ENCODE data around the gene HAS3.
A peak's percentile ranks its signal among the peaks of the same experiment; 100 is the strongest.
"Not testable (repeated sequence)": the region's sequence is repeated elsewhere in the genome, so short reads cannot be mapped to it uniquely, and the experiment has no call there.

Gene HAS3

DNA sequence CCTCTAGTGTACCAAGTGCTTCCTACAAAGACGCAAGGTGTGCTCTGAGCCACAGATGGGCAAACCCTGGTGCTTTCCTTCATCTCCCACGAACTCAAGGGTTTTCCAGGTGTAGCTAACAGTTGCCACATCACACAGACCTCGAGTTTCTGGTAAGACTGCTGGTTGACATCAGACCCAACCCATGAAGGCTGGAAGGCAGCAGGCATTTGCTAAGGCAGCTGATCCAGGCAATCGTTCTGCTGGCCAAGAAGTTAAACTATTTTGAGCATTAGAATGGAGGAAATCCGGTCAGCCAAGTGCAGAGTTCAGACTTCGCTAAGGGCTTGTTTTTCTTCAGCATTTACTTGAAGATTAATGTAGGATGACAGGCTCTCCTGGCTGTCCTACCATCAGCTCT is 11.5 kb downstream of the HAS3 start:
- TF ChIP-seq, protein P1, sequence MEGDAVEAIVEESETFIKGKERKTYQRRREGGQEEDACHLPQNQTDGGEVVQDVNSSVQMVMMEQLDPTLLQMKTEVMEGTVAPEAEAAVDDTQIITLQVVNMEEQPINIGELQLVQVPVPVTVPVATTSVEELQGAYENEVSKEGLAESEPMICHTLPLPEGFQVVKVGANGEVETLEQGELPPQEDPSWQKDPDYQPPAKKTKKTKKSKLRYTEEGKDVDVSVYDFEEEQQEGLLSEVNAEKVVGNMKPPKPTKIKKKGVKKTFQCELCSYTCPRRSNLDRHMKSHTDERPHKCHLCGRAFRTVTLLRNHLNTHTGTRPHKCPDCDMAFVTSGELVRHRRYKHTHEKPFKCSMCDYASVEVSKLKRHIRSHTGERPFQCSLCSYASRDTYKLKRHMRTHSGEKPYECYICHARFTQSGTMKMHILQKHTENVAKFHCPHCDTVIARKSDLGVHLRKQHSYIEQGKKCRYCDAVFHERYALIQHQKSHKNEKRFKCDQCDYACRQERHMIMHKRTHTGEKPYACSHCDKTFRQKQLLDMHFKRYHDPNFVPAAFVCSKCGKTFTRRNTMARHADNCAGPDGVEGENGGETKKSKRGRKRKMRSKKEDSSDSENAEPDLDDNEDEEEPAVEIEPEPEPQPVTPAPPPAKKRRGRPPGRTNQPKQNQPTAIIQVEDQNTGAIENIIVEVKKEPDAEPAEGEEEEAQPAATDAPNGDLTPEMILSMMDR (conservative IDR thresholded peaks at IDR 0.05) = no peak
- no peak for TF ChIP-seq ZFX (IDR thresholded peaks at IDR 0.05)
- no peak overlapping the region for H3K27ac ChIP-seq

DNA sequence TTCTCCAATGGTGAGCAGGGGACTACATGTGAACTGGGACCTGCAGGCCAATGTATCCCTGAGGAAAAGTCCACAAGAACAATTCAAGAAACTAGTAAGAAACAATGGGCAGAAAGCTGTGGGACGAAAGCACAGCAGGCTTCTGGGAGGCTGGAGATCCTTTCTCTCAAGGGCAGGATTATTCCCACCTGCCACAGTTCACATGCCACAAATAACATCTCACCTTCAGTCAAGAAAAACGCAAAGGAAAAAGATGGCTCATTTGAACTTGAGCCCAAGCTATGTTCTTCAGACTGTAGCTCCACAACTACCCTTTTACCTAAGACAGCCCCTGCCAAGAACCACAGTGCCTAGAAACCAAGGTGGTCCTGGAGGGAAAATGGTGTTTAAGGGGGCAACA is 13.0 kb downstream of the HAS3 start:
- TF ChIP-seq, protein P1 (conservative IDR thresholded peaks at IDR 0.05) = no peak
- no peak for TF ChIP-seq ZFX (IDR thresholded peaks at IDR 0.05)
- H3K27ac ChIP-seq = no peak overlapping the region

DNA sequence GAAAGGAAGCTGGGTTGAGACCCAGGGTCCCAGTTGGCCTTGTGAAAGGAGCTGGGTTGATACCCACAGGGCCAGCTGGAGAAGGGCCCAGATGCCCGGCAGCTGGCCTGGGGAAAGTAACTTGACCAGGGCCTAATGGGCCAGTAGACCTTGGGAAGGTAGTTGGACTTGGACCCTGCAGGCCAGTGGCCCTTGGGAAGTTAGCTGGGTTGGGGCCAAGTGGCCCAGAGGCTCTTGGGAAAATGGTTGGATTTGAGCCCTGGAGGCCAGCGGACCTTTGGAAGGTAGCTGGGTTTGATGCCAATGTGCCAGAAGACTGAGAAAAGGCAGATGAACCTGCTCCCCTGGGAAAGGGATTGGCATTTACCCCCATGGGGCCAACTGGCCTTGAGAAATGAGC is 13.5 kb downstream of the HAS3 start:
- H3K27ac ChIP-seq = no peak overlapping the region
- no peak for TF ChIP-seq ZFX (IDR thresholded peaks at IDR 0.05)
- TF ChIP-seq, protein P1 (conservative IDR thresholded peaks at IDR 0.05) = no peak

DNA sequence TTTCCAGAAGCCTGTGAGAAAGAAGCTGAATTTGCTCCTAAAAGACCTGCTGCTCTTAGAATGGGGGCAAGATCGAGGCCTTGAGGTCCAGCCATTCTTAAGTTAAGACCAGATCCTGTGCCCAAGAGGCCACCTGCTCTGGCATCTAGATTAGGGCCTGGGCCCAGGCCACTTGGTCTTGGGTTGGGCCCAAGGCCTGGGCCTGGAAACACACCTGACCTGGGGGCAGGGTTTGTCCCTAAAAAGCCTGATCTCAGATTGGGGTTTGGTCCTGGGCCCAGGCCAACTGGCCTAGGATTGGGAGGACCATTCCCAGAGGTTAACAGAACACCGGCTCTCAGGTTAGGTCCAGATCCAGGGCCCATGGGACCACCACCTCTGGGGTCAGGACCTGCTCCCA is 14.1 kb downstream of the HAS3 start:
- no peak overlapping the region for H3K27ac ChIP-seq
- TF ChIP-seq ZFX (IDR thresholded peaks at IDR 0.05) = no peak
- TF ChIP-seq, protein P1 (conservative IDR thresholded peaks at IDR 0.05) = no peak

DNA sequence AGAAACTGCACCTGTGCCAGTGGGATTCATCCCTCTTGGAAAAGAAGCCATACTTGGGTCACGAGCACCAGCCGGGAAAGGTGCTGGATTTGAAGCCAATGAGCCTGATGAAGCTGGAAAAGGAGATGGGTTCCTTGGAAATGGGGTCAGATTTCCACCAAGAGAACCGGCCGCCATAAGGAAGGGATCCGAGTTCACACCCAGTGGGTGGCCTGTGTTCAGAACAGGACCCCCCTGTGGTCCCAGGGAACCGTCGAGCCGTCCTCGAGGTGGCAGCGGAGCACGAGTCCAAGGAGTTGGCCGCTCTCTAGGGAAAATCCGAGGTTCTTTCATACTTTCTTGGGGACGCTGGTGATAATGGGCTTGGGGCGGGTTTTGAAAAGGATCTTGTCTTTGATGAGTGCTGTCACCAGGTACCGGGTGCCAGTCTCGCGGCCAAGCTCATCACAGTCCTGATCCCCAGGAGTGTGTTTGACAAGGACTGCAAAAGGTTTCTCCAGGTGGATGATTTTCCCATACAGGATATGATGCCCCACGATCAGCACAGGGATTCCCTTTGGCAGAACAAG is 14.7 kb downstream of the HAS3 start:
- no peak overlapping the region for H3K27ac ChIP-seq
- TF ChIP-seq, protein P1 (conservative IDR thresholded peaks at IDR 0.05) = no peak
- no peak for TF ChIP-seq ZFX (IDR thresholded peaks at IDR 0.05)

DNA sequence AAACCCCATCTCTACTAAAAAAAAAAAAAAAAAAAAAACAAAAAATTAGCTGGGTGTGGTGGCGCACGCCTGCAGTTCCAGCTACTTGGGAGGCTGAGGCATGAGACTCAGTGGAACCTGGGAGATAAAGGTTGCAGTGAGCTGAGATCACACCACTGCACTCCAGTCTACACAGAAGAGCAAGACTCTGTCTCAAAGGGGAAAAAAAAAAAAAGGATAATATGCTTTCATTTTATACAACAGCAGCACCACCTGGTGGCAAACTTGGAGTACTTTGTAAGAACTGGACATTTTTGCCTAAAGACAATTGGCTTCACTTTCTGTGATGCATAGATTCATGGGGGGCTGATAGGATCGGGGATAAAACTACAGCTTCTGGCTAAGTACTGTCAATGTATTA is 18.5 kb downstream of the HAS3 start:
- no peak overlapping the region for H3K27ac ChIP-seq
- TF ChIP-seq ZFX (IDR thresholded peaks at IDR 0.05) = no peak
- TF ChIP-seq, protein P1 (conservative IDR thresholded peaks at IDR 0.05) = peak; percentile 76

DNA sequence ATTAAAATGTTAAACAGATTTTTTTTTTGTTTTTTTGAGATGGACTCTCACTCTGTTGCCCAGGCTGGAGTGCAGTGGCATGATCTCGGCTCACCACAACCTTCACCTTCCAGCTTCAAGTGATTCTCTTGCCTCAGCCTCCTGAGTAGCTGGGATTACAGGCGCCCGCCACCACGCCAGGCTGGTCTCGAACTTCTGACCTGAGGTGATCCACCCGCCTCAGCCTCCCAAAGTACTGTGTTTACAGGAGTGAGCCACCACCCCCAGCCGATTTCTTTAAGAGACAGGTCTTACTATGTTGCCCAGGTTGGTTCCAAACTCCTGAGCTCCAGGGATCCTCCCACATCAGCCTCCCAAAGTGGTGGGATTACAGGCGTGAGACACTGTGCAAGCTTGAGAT is 19.0 kb downstream of the HAS3 start:
- TF ChIP-seq, protein P1 (conservative IDR thresholded peaks at IDR 0.05) = 0 out of 2 replicates have a peak, but pooled peaks have one; percentile 26
- not testable (repeated sequence) for H3K27ac ChIP-seq

DNA sequence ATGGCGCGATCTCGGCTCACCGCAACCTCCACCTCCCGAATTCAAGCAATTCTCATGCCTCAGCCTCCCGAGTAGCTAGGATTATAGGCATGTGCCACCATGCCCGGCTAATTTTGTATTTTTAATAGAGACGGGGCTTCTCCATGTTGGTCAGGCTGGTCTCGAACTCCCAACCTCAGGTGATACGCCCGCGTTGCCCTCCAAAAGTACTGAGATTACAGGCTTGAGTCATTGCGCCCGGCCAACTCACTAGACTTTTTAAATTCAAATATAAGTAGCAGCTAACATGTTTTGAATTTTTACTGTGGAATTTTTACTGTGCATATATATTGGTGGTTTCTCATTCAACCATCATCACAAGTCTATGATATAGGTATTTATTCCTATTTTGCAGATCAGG is 19.5 kb downstream of the HAS3 start:
- H3K27ac ChIP-seq = not testable (repeated sequence)
